Measurements from ENCODE around the gene MTMR2.

MTMR2 gene

DNA sequence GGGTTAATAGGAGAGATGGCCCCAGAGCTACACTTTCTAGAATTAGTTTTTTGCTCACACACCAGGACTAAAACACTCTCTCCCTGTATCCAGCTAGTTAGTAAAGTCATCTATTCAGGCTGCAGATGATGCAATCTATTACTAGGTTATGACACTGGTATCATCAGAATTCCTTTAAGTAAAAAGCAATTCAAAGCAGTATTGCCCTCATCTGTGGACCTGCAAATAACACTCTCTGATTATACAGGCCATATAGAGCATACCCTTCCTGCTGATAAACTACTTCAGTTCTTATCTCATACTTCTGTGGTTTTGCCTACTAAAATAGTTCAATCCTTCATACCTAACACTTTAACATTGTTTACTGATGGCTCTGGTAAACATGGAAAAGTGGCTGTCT, 13.5 kb upstream of the MTMR2 start:
- TF ChIP-seq, protein P1, sequence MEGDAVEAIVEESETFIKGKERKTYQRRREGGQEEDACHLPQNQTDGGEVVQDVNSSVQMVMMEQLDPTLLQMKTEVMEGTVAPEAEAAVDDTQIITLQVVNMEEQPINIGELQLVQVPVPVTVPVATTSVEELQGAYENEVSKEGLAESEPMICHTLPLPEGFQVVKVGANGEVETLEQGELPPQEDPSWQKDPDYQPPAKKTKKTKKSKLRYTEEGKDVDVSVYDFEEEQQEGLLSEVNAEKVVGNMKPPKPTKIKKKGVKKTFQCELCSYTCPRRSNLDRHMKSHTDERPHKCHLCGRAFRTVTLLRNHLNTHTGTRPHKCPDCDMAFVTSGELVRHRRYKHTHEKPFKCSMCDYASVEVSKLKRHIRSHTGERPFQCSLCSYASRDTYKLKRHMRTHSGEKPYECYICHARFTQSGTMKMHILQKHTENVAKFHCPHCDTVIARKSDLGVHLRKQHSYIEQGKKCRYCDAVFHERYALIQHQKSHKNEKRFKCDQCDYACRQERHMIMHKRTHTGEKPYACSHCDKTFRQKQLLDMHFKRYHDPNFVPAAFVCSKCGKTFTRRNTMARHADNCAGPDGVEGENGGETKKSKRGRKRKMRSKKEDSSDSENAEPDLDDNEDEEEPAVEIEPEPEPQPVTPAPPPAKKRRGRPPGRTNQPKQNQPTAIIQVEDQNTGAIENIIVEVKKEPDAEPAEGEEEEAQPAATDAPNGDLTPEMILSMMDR (IDR thresholded peaks at IDR 0.05): no peak
- H3K4me1 ChIP-seq: no peaks in the 10 kb centered on the region
- H2AFZ ChIP-seq: no peak overlapping the region
- no peak overlapping the region for H3K4me2 ChIP-seq (ENCODE audit: low read length)
- no peaks in the 10 kb centered on the region for H3K36me3 ChIP-seq (ENCODE audit: control insufficient read depth, insufficient read depth, low read length)
- H3K4me3 ChIP-seq (ENCODE audit: low read depth, low read length): no peak overlapping the region
- no peak overlapping the region for H3K27ac ChIP-seq
- no peak overlapping the region for H3K9ac ChIP-seq
- H3K27me3 ChIP-seq (ENCODE audit: control insufficient read depth, insufficient read depth, low read length): no peaks in the 10 kb centered on the region
- no peaks in the 10 kb centered on the region for H3K9me3 ChIP-seq (ENCODE audit: control insufficient read depth, low read length)
- H3K79me2 ChIP-seq: no peaks in the 10 kb centered on the region

DNA sequence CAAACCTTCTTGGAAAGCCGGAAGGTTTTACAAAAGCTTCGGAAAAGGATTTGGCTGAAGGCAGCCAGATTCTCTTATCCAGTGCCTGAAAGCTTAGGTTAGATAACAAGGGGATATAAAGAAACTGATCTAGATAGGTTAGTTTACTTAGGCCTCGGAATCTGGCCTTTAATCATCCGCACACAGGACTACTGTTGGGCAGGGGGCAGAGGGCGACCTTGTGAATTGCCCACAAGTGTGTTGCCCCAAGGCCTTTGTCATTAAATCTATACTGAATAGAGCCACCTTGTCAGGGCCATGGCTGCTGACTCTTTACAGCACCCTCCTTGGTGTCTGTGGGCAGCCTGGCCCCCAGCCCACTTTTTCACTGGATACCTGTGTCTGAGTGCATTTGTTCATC, 9.7 kb upstream of the MTMR2 start:
- H3K36me3 ChIP-seq (ENCODE audit: control insufficient read depth, insufficient read depth, low read length): no peaks in the 10 kb centered on the region
- H3K27ac ChIP-seq: no peak overlapping the region
- no peak overlapping the region for H3K4me2 ChIP-seq (ENCODE audit: low read length)
- TF ChIP-seq, protein P1 (IDR thresholded peaks at IDR 0.05): no peak
- H3K9ac ChIP-seq: no peak overlapping the region
- no peaks in the 10 kb centered on the region for H3K79me2 ChIP-seq
- no peak overlapping the region for H2AFZ ChIP-seq
- H3K9me3 ChIP-seq (ENCODE audit: control insufficient read depth, low read length): no peaks in the 10 kb centered on the region
- H3K4me3 ChIP-seq (ENCODE audit: low read depth, low read length): no peak overlapping the region
- no peaks in the 10 kb centered on the region for H3K27me3 ChIP-seq (ENCODE audit: control insufficient read depth, insufficient read depth, low read length)
- H3K4me1 ChIP-seq: no peaks in the 10 kb centered on the region

DNA sequence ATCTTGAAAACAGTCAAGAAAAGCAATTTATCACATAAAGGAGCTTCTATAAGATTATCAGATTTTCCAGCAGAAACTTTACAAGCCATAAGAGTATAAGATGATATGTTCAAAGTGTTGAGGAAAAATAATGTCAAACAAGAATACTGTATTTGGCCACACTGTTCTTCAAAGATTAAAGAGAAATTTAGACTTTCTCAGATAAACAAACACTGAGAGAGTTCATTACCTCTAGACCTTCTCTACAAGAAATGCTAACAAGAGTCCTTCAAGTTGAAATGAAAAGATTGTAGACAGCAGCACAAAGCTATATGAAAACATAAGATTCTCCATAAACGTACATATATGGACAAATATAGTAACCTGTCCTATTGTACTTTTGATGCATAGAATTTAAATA, 8.0 kb upstream of the MTMR2 start:
- H3K79me2 ChIP-seq: no peaks in the 10 kb centered on the region
- no peaks in the 10 kb centered on the region for H3K9me3 ChIP-seq (ENCODE audit: control insufficient read depth, low read length)
- no peak overlapping the region for H3K9ac ChIP-seq
- no peak overlapping the region for H3K4me3 ChIP-seq (ENCODE audit: low read depth, low read length)
- TF ChIP-seq, protein P1 (IDR thresholded peaks at IDR 0.05): no peak
- H2AFZ ChIP-seq: no peak overlapping the region
- no peak overlapping the region for H3K27ac ChIP-seq
- H3K27me3 ChIP-seq (ENCODE audit: control insufficient read depth, insufficient read depth, low read length): no peaks in the 10 kb centered on the region
- no peak overlapping the region for H3K4me2 ChIP-seq (ENCODE audit: low read length)
- no peaks in the 10 kb centered on the region for H3K36me3 ChIP-seq (ENCODE audit: control insufficient read depth, insufficient read depth, low read length)
- H3K4me1 ChIP-seq: no peaks in the 10 kb centered on the region

DNA sequence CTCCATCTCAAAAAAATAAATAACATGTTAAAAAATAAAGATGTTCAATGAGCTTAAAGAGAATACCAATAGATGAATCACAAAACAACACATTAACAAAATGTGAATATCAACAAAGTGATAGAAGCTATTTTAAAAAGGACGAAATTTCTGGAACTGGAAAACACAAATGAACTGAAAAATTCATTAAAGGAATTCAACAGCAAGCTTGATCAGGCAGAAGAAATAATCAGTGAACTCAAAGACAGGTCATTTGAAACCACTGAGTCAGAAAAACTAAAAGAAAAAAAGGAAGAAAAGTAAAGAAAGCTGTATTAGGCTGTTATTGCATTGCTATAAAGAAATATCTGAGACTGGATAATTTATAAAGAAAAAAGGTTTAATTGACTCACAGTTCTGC, 7.0 kb upstream of the MTMR2 start:
- H3K4me3 ChIP-seq (ENCODE audit: low read depth, low read length): no peak overlapping the region
- no peaks in the 10 kb centered on the region for H3K9me3 ChIP-seq (ENCODE audit: control insufficient read depth, low read length)
- H3K79me2 ChIP-seq: no peaks in the 10 kb centered on the region
- no peaks in the 10 kb centered on the region for H3K36me3 ChIP-seq (ENCODE audit: control insufficient read depth, insufficient read depth, low read length)
- TF ChIP-seq, protein P1 (IDR thresholded peaks at IDR 0.05): no peak
- no peak overlapping the region for H3K27ac ChIP-seq
- no peak overlapping the region for H3K4me2 ChIP-seq (ENCODE audit: low read length)
- no peak overlapping the region for H3K9ac ChIP-seq
- H3K4me1 ChIP-seq: no peaks in the 10 kb centered on the region
- no peak overlapping the region for H2AFZ ChIP-seq
- no peaks in the 10 kb centered on the region for H3K27me3 ChIP-seq (ENCODE audit: control insufficient read depth, insufficient read depth, low read length)

DNA sequence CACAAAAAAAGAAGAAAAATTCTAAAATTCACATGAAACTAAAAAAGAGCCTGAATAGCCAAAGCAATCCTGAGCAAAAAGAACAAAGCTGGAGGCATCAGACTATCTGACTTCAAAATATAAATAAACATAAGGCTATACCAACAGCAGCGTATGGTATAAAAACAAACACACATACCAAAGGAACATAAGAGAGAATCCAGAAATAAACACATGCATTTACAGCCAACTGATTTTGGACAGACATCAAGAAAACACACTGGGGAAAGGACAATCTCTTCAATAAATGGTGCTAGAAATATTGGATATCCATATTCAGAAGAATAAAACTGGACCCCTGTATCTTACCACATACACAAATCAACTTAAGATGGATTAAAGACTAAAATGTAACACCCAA, 2.8 kb upstream of the MTMR2 start:
- no peak overlapping the region for H3K4me2 ChIP-seq (ENCODE audit: low read length)
- no peaks in the 10 kb centered on the region for H3K79me2 ChIP-seq
- no peaks in the 10 kb centered on the region for H3K4me1 ChIP-seq
- no peak overlapping the region for H3K27ac ChIP-seq
- no peaks in the 10 kb centered on the region for H3K9me3 ChIP-seq (ENCODE audit: control insufficient read depth, low read length)
- H3K9ac ChIP-seq: no peak overlapping the region
- no peak overlapping the region for H2AFZ ChIP-seq
- no peaks in the 10 kb centered on the region for H3K36me3 ChIP-seq (ENCODE audit: control insufficient read depth, insufficient read depth, low read length)
- TF ChIP-seq, protein P1 (IDR thresholded peaks at IDR 0.05): no peak
- H3K4me3 ChIP-seq (ENCODE audit: low read depth, low read length): no peak overlapping the region
- no peaks in the 10 kb centered on the region for H3K27me3 ChIP-seq (ENCODE audit: control insufficient read depth, insufficient read depth, low read length)

All from parathyroid adenoma (tissue), 2 donors.